HS-5 (cell line): ENCODE data around the gene WNT3.
"Not testable (repeated sequence)": the region's sequence is repeated elsewhere in the genome, so short reads cannot be mapped to it uniquely, and the experiment has no call there.

Source experiments
- DNase-seq: peaks from one replicate; pipeline ENCODE4 v3.0.0-alpha.2; 2012; ENCODE audit warnings: low read depth

WNT3 gene

GRCh38 chr17:46812624-46813318, 5.7 kb downstream of the WNT3 start:
- no peak for DNase-seq

DNA sequence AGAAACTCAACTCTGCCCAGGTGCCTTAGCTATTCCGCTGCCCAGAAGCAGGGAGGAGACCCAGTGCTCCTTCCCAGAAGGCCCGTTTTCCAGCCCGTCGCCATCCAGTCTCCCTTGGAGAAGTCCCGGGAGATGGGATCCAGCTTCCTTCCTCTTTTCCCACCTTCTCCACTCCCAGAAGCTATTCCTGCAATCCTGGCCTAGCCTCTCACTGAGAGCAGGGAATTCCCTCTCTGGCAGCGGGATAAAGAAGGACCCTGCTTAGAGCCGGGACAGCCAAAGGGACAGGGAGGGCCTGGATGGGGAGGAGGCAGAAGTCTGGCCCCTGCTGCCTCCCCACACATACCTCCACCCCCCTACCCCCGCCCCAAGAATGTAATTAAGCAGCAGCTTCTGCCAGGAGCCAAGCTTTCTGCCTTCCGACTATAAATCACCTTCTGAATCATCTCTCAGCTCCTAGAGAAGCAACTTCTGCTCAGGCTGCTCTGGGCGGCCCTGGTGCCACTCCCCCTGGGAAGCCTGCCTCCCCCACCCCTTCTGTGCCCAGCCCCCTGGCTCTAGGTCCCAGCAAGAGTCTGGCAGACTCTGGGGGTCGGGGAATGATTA, 6.4 kb downstream of the WNT3 start:
- DNase-seq = no peak

- DNase-seq = no peak
These were observed 7.7 kb downstream of the WNT3 start for GRCh38 chr17:46810837-46811236.

- no peak for DNase-seq
These were observed 9.4 kb downstream of the WNT3 start for GRCh38 chr17:46809110-46809571.

DNA sequence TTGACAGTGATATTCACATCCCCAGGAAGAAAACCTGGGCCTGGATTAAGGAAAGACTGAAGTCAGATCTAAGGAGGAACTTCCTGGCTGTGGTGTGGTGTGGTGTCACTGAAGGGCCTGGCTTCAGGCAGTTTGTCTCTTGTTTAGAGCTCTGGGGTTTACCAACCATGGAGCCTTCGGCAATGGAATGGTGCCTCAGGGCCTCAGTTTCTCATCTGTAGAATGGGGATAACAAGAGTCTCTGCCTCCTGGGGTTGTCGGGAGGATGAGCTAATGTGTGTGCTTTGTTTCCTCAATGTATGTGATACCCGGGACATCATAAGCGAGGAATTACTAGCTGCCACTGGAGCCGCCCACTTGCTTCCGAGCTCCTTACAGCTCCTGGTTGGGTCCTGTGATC, 12.7 kb downstream of the WNT3 start:
- no peak for DNase-seq

GRCh38 chr17:46803544-46803943, 14.9 kb downstream of the WNT3 start:
- no peak for DNase-seq

DNA sequence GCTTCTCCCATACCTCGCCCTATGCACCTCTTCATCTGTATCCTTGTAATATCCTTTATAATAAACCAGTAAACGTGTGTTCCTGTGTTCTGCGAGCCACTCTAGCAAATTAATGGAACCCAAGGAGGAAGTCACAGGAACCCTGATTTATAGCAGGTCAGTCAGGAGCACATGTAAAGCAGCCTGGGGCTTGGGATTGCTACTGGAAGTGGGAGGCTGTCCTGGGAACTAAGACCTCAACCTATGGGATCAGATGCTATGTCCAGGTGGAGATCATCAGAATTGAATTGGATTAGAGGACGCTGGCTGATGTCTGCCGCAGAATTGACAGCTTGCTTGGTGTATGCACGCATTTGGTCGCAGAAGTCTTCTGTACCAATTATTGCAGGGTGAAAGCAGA, 15.7 kb downstream of the WNT3 start:
- no peak for DNase-seq

DNA sequence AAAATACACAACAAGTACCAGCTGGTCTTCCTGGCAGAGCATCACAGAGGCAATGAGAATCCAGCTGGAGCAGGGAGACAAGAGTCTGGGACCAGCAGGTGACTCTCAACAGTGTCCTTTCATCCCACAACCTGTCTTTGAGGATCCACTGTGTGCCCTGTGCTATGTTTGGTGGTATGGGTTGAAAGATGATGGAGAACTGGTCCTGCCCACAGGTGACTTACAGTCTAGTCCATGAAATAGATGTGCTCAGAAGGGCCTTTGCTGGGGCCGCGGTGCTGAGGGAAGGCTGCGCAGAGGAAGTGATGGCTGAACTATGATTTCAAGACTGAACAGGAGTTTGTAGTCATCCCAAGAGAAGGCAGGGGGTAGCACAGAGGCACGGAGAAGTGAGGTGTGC, 17.9 kb downstream of the WNT3 start:
- DNase-seq = no peak

- DNase-seq = no peak
These were observed 21.4 kb downstream of the WNT3 start for GRCh38 chr17:46796956-46797530.

DNA sequence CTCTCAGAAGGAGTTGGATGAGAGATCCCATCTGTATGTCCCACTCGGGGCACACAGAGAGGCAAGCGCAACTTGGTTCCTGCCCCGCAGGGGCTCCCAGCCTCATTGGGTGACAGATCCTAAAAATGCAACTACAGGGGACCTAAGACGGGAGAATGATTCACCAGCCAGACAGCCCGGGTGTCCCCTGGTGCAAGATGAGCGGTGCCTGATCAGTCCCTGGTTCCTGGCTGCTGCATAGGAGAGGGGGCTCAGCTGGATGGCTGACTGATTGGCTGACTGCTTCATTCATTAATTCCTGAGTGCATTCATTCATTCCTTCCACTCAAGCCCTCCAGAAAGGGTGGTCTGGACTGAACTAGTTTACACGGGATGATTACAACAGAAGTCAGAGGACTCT, 22.0 kb downstream of the WNT3 start:
- DNase-seq = no peak

DNA sequence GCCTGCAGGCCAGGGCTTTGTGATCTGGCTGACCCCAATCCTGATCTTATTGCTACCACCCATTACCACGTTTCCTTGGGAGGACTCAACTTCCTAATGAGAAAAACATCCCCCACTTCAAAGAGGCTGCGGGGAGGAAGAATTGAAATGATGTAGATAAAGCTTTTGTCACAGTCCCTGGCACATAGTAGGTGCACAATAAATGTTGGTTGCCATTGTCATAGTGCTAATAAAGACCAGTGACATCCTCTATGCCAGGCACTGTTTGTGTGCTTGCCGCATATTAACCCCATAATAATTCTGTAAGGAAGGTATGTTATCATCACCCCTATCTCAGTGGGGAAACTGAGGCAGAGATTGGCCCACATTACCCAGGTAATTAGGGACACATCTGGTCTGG, 22.4 kb downstream of the WNT3 start:
- no peak for DNase-seq

GRCh38 chr17:46795379-46795952, 23.0 kb downstream of the WNT3 start:
- no peak for DNase-seq

DNA sequence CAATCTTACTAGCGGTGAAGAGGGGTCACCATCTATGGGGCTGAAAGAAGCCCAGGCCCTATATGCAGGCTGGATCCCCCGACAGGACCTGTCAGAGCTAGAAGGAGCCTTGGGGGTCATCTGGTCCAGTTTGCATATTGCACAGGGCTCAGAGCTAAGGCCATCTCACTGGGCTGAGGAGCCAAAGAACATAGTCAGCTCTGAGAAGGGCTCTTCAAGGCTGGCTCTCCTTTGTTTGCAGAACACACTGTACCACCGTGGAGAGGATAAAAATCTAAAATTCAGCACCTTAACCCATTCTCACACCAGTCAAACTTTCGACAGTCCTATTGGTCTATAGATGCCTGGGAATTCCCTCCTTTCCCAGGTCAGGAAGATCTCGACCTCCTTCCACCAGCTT, 24.2 kb downstream of the WNT3 start:
- DNase-seq = no peak

- DNase-seq = no peak
These were observed 25.0 kb downstream of the WNT3 start for GRCh38 chr17:46793541-46793940.

DNA sequence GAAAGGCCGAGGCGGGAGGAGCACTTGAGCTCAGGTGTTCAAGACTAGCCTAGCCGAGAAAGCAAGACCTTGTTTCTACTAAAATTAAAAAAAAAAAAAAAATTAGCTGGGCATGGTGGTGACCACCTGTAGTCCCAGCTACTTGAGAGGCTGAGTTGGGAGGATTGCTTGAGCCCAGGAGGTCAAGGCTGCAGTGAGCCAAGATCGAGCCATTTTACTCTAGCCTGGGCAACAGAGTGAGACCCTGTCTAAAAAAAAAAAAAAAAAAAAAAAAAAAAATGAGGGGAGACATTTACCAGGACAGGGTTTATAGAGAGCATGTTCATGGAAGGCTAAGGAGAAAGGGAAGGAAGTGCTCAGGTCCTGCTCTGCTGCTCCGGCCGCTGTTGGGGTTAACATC, 25.5 kb downstream of the WNT3 start:
- DNase-seq = not testable (repeated sequence)

DNA sequence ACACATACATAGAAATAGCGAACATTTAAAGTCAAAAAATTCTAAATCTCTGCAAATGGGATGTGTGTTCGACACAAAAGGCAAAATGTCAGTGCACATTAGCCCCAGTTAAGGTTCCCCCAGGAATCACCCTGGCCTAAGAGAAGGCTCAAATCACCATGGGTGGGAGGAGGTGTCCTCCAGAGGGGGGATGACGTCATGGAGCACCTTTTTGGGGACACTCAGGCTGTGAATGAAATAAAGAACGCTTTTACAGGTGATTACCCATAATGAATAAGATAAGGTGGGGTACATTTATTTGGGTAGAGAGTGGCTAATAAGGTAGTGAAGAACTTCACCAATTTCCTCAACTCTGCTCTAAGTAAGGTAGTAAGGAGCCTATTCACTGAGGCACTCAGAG, 26.4 kb downstream of the WNT3 start:
- DNase-seq = no peak

DNA sequence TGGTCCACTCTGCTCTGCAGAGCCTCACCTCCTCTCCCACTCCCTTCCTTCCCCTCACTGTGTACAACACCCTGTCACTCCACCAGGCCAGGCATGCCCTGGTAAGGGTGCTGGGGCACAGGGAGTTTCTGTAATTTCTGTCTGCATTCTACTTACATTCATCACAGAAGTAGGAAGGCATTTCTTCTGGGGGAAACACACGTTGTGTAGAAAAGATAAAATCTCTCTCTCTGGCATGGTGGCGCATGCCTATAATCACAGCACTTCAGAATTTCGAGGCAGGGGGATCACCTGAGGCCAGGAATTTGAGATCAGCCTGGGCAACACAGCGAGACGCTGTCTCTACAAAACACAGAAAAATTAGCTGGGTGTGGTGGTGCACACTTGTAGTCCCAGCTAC, 27.0 kb downstream of the WNT3 start:
- no peak for DNase-seq

DNA sequence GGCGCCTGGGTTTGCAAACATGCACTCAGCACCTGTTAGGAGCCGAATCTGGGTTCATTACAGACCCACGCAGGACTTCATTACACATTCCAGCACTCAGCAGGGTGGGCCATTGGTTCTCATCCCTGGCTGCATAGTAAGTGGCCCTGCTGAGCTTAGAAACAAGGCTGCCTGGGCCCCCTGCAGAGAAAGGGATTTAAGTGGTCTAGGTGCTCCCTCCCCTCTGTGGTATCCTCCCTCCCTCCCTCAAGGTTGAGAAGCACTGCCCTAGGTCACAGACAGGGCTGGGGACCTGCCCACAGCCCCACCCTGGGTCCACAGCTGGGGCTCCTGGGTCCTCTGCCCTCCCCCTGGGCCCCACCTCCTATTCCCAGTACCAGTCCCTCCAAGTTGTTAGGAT, 28.3 kb downstream of the WNT3 start:
- no peak for DNase-seq

- no peak for DNase-seq
These were observed 28.9 kb downstream of the WNT3 start for GRCh38 chr17:46789610-46790009.

- no peak for DNase-seq
These were observed 29.7 kb downstream of the WNT3 start for GRCh38 chr17:46788796-46789195.

- no peak for DNase-seq
These were observed 30.2 kb downstream of the WNT3 start for GRCh38 chr17:46788300-46788699.

DNA sequence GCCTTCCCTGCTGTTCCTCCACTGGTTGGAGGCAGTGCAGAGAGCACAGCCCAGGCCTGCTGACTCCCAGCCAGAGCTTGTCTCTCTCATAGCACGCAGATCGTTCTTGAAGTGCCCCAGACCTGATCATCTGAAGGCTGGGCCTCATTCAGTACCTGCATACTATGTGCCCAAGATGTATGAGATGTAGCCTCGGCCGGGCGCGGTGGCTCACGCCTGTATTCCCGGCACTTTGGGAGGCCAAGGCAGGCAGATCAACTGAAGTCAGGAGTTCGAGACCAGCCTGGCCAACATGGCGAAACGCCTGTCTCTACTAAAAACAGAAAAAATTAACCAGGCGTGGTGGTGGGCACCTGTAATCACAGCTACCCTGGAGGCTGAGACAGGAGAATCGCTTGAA, 31.0 kb downstream of the WNT3 start:
- DNase-seq = no peak

DNA sequence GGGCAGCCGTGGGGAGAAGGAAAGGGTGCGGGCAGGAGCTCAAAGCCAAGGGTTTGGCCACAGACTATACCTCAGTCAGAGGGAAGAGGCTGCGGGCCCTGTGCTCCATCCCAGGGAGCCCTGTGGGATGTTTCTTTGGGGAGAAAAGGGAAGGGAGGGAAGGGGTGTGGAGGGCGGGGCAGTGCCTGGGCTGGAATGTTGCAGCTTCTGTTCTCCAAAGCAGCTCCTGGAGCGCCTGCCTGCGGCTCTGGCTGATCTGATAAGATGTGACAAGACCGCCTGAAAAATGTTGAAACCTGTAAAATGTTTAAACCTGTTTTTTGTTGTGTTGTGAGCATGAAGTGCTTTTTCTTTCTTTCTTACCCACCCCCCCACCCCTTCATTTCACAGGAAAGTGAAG, 32.8 kb downstream of the WNT3 start:
- no peak for DNase-seq
